ENCODE measurements around the gene CNGB1. TPM values are rescaled to one million over a fixed set of nuclear protein-coding genes. Genes with fewer than 3 reads are reported as not detected.

The CNGB1 gene
- total and polyA plus RNA-seq, 2 of the 13 experiments (the other 11 are each of a cell fraction or from before 2014, with no cell fraction given): 0.02 to 0.15 TPM

- in situ Hi-C loops (cut with HindIII; ENCODE audit: extremely low pct_ligation_motif_present, low pct_unique_long_range_greater_than_20kb): no loop called here
- WGBS (ENCODE audit: low lambda C conversion rate): 94% methylated on average over 9 of the region's 9 CpGs
- Histone ChIP-seq H2AFZ (ENCODE audit: low read length) (no peak overlapping the region), H3K9me3 (ENCODE audit: low read length) (no peaks in the 10 kb centered on the region), H3K4me2 (ENCODE audit: low read depth, low read length) (no peak overlapping the region), H3K79me2 (ENCODE audit: insufficient read depth, low read length) (no peaks in the 10 kb centered on the region), H3K27me3 (ENCODE audit: control insufficient read depth in 1 of 2, insufficient read depth in 2 of 2, low read length in 2 of 2) (no peaks in the 10 kb centered on the region), H3K4me1 (ENCODE audit: insufficient read depth, low read length) (peaks cover 23% of the 10 kb centered on the region), H3K9ac (ENCODE audit: insufficient read depth, low read depth, low read length) (no peak overlapping the region), H3K36me3 (replicated peaks in 1 of 2; ENCODE audit: control insufficient read depth in 1 of 2, insufficient read depth in 2 of 2, low read length in 2 of 2) (peaks cover 13 to 42% of the 10 kb centered on the region in 2 experiments), H4K20me1 (ENCODE audit: insufficient read depth, low read length) (no peaks in the 10 kb centered on the region), H3K4me3 (replicated peaks in 1 of 3; ENCODE audit: insufficient read depth in 1 of 3, low read depth in 2 of 3, low read length in 3 of 3) (no peak overlapping the region), H3K27ac (ENCODE audit: extremely low read length, insufficient read depth, low read length) (no peak overlapping the region)
- ChIA-PET POLR2A (interaction anchor here (1.5 kb wide), 1 partner anchor 11 kb away, joined by 5 read pairs; no protein-coding TSS in a partner anchor), CTCF (ENCODE audit: low intra/inter-chr PET ratio, low total read pairs) (no interaction called here)
- intact Hi-C loops (cut with micrococcal nuclease; ENCODE audit: unreplicated experiment): no loop called here
- no peak for ATAC-seq
- no peak for DNase-seq (ENCODE audit: low spot score)
- TSS peak; percentile 32 for BruUV-seq (replicated peaks)
- TF ChIP-seq TCF7 (IDR thresholded peaks at IDR 0.05; ENCODE audit: low read depth): no peak
- TF ChIP-seq, protein P1, sequence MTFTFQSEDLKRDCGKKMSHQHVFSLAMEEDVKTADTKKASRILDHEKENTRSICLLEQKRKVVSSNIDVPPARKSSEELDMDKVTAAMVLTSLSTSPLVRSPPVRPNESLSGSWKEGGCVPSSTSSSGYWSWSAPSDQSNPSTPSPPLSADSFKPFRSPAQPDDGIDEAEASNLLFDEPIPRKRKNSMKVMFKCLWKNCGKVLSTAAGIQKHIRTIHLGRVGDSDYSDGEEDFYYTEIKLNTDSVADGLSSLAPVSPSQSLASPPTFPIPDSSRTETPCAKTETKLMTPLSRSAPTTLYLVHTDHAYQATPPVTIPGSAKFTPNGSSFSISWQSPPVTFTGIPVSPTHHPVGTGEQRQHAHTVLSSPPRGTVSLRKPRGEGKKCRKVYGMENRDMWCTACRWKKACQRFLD (CRISPR knock-in tag; IDR thresholded peaks at IDR 0.05; ENCODE audit: borderline replicate concordance): no peak
- no peak for TF ChIP-seq RELA (CRISPR knock-in tag; IDR thresholded peaks at IDR 0.05)
- peak; percentile 87 for TF ChIP-seq ZNF629 (CRISPR knock-in tag; conservative IDR thresholded peaks at IDR 0.05)
- TF ChIP-seq, protein P2, sequence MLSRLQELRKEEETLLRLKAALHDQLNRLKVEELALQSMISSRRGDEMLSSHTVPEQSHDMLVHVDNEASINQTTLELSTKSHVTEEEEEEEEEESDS (CRISPR knock-in tag; IDR thresholded peaks at IDR 0.05; ENCODE audit: borderline replicate concordance): no peak
- no peak for TF ChIP-seq NFIB (CRISPR knock-in tag; IDR thresholded peaks at IDR 0.05; ENCODE audit: borderline replicate concordance)
- TF ChIP-seq GZF1 (CRISPR knock-in tag; IDR thresholded peaks at IDR 0.05): no peak
- FAIRE-seq: no peak
These were observed 42.5 kb upstream of the CNGB1 start for GRCh38 chr16:58013201-58013956.

All from HepG2 (cell line).